Measurements from ENCODE around the gene VPS37B. TPM values are rescaled to one million over a fixed set of nuclear protein-coding genes. Genes with fewer than 3 reads are reported as not detected.

Gene VPS37B
- total RNA-seq, 6 experiments from 2014 or later: 26.4 to 33.1 (median 28.1) TPM

GRCh38 chr12:122859303-122860039 lies 36.5 kb downstream of the VPS37B start:
- no peaks in the 10 kb centered on the region for H3K4me1 Mint-ChIP-seq (ENCODE audit: low read depth)
- H3K4me3 Mint-ChIP-seq: no peak overlapping the region
- no peak overlapping the region for H3K27ac Mint-ChIP-seq
- no peak for TF ChIP-seq CTCF (IDR thresholded peaks at IDR 0.05)
- peaks cover 4% of the 10 kb centered on the region; the same call in 1 of the 2 replicates for H3K36me3 Mint-ChIP-seq (ENCODE audit: low read depth)
- no peaks in the 10 kb centered on the region for H3K9me3 Mint-ChIP-seq
- H3K27me3 Mint-ChIP-seq (ENCODE audit: insufficient read depth): peaks cover 2% of the 10 kb centered on the region; the same call in 1 of the 2 replicates
- no peak for DNase-seq

GRCh38 chr12:122858591-122859302 lies 37.2 kb downstream of the VPS37B start:
- no peaks in the 10 kb centered on the region for H3K9me3 Mint-ChIP-seq
- 0 out of 2 replicates have a peak, but pooled peaks cover 4% of the 10 kb centered on the region for H3K36me3 Mint-ChIP-seq (ENCODE audit: low read depth)
- H3K27ac Mint-ChIP-seq: no peak overlapping the region
- DNase-seq: no peak
- H3K27me3 Mint-ChIP-seq (ENCODE audit: insufficient read depth): peaks cover 2% of the 10 kb centered on the region; the same call in 1 of the 2 replicates
- TF ChIP-seq CTCF (IDR thresholded peaks at IDR 0.05): no peak
- H3K4me1 Mint-ChIP-seq (ENCODE audit: low read depth): no peaks in the 10 kb centered on the region
- H3K4me3 Mint-ChIP-seq: no peak overlapping the region

DNA sequence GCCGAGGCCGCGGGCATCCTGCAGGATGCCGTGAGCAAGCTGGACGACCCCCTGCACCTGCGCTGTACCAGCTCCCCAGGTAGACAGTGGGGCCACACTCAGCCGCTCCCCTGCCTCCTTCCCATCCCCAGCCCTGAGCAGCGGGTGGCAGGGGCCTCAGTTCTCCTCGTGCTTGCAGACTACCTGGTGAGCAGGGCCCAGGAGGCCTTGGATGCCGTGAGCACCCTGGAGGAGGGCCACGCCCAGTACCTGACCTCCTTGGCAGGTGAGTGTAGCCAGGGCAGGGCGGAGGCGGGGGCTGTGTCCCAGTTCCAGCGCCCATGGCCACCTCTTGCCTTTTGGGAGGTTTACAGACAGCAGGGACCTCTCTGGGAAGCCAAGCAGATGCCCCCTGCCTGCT lies 37.8 kb downstream of the VPS37B start:
- no peak overlapping the region for H3K27ac Mint-ChIP-seq
- peaks cover 2% of the 10 kb centered on the region; the same call in 1 of the 2 replicates for H3K27me3 Mint-ChIP-seq (ENCODE audit: insufficient read depth)
- H3K4me1 Mint-ChIP-seq (ENCODE audit: low read depth): no peaks in the 10 kb centered on the region
- no peak overlapping the region for H3K4me3 Mint-ChIP-seq
- DNase-seq: no peak
- H3K9me3 Mint-ChIP-seq: no peaks in the 10 kb centered on the region
- H3K36me3 Mint-ChIP-seq (ENCODE audit: low read depth): 0 out of 2 replicates have a peak, but pooled peaks cover 4% of the 10 kb centered on the region
- no peak for TF ChIP-seq CTCF (IDR thresholded peaks at IDR 0.05)

- TF ChIP-seq CTCF (IDR thresholded peaks at IDR 0.05): no peak
- H3K27me3 Mint-ChIP-seq (ENCODE audit: insufficient read depth): peaks cover 2% of the 10 kb centered on the region; the same call in 1 of the 2 replicates
- H3K4me1 Mint-ChIP-seq (ENCODE audit: low read depth): peaks cover 8% of the 10 kb centered on the region
- 0 out of 2 replicates have a peak, but pooled peaks cover 4% of the 10 kb centered on the region for H3K36me3 Mint-ChIP-seq (ENCODE audit: low read depth)
- H3K9me3 Mint-ChIP-seq: no peaks in the 10 kb centered on the region
- H3K4me3 Mint-ChIP-seq: no peak overlapping the region
- DNase-seq: peak; percentile 44
- no peak overlapping the region for H3K27ac Mint-ChIP-seq
Observed at GRCh38 chr12:122856999-122857671, 38.8 kb downstream of the VPS37B start.

- DNase-seq: no peak
- TF ChIP-seq CTCF (IDR thresholded peaks at IDR 0.05): no peak
- Mint-ChIP-seq H3K4me3 (no peak overlapping the region), H3K4me1 (ENCODE audit: low read depth) (peaks cover 15% of the 10 kb centered on the region), H3K27me3 (ENCODE audit: insufficient read depth) (peaks cover 2% of the 10 kb centered on the region; the same call in 1 of the 2 replicates), H3K27ac (no peak overlapping the region), H3K9me3 (no peaks in the 10 kb centered on the region), H3K36me3 (ENCODE audit: low read depth) (0 out of 2 replicates have a peak, but pooled peaks cover 4% of the 10 kb centered on the region)
Observed at GRCh38 chr12:122855928-122856831, 39.7 kb downstream of the VPS37B start.
